ENCODE measurements around the gene TFCP2L1. TPM values are rescaled to one million over a fixed set of nuclear protein-coding genes. Genes with fewer than 3 reads are reported as not detected.

Gene TFCP2L1
- total and polyA plus RNA-seq, 2 experiments from 2014 or later: 0.94 to 6.4 TPM

- Histone ChIP-seq H3K4me1 (ENCODE audit: insufficient read depth) (no peaks in the 10 kb centered on the region), H3K36me3 (ENCODE audit: insufficient read depth) (no peaks in the 10 kb centered on the region), H3K4me3 (no peak overlapping the region), H3K4me2 (no peak overlapping the region), H3K79me2 (replicated peaks; ENCODE audit: insufficient read depth) (no peaks in the 10 kb centered on the region), H3F3A (replicated peaks; ENCODE audit: low read depth) (no peaks in the 10 kb centered on the region), H4K20me1 (replicated peaks; ENCODE audit: insufficient read depth) (no peaks in the 10 kb centered on the region), H3K9me2 (ENCODE audit: insufficient read depth) (no peaks in the 10 kb centered on the region), H2AFZ (no peak overlapping the region), H3K27ac (ENCODE audit: low read depth) (no peak overlapping the region), H3K27me3 (ENCODE audit: insufficient read depth) (no peaks in the 10 kb centered on the region)
- Mint-ChIP-seq H3K27ac (no peak overlapping the region), H3K27me3 (ENCODE audit: insufficient read depth, low read depth, poor library complexity) (peaks cover 11% of the 10 kb centered on the region), H3K9me3 (no peaks in the 10 kb centered on the region), H3K36me3 (ENCODE audit: low read depth) (no peaks in the 10 kb centered on the region), H3K4me3 (no peak overlapping the region), H3K4me1 (no peaks in the 10 kb centered on the region; the same call in 2 of the 3 replicates)
- DNase-seq (ENCODE audit: low spot score) (no peak), ATAC-seq (no peak)
- TF ChIP-seq ZNF331 (CRISPR knock-in tag; IDR thresholded peaks at IDR 0.05; ENCODE audit: low read depth): no peak
- no peak for TF ChIP-seq CTCF (conservative IDR thresholded peaks at IDR 0.05; ENCODE audit: low read depth in 2 of 2)
- no peak for TF ChIP-seq ZNF114 (CRISPR knock-in tag; IDR thresholded peaks at IDR 0.05)
- TF ChIP-seq, protein P1, sequence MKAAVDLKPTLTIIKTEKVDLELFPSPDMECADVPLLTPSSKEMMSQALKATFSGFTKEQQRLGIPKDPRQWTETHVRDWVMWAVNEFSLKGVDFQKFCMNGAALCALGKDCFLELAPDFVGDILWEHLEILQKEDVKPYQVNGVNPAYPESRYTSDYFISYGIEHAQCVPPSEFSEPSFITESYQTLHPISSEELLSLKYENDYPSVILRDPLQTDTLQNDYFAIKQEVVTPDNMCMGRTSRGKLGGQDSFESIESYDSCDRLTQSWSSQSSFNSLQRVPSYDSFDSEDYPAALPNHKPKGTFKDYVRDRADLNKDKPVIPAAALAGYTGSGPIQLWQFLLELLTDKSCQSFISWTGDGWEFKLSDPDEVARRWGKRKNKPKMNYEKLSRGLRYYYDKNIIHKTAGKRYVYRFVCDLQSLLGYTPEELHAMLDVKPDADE (IDR thresholded peaks at IDR 0.05): no peak
- TF ChIP-seq NANOG (IDR thresholded peaks at IDR 0.05; ENCODE audit: borderline replicate concordance): no peak
- no peak for TF ChIP-seq EZH2phosphoT487 (IDR thresholded peaks at IDR 0.05; ENCODE audit: unreplicated experiment)
- TF ChIP-seq CREB1 (CRISPR knock-in tag; IDR thresholded peaks at IDR 0.05; ENCODE audit: low read depth): no peak
Measured at GRCh38 chr2:121242976-121243375, 42.0 kb downstream of the TFCP2L1 start.

DNA sequence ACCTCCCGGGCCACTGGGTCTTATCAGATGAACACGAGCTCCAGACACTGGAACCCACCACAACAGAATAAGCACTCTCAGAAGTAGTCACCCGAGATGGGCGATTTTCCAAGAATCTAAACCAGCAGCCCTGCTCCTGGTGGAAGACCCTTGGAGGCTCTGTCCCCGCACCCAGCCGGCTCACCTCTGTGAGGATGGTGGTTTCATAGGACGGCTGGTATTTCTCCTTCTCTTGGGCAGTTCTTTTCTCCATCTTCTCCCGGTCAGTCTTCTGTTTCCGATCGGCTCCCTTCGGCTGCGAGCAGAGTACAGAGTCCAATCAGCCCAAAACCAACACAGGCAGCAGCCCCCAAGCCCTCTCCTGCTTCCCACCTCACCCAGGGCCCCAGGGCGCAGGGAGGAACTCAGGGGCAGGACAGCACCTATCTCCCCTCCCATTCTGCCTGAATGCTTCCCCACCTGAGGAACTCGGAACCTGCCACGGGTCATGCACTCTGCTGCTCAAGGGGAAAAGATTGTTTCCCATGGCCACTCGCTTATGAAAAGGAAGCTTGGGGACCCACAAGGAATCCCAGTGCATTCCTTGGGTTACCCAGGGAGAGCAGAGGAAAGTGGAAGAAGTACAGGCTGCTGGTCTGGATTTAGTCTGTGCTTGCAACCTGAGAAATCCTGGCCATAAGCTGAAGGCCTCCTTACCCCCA lies 42.7 kb downstream of the TFCP2L1 start:
- Histone ChIP-seq H3K4me3 (no peak overlapping the region), H3K27ac (ENCODE audit: low read depth) (no peak overlapping the region), H3K9me2 (ENCODE audit: insufficient read depth) (no peaks in the 10 kb centered on the region), H3K4me1 (ENCODE audit: insufficient read depth) (no peaks in the 10 kb centered on the region), H2AFZ (no peak overlapping the region), H3K79me2 (replicated peaks; ENCODE audit: insufficient read depth) (no peaks in the 10 kb centered on the region), H3K36me3 (ENCODE audit: insufficient read depth) (no peaks in the 10 kb centered on the region), H3K27me3 (ENCODE audit: insufficient read depth) (no peaks in the 10 kb centered on the region), H3F3A (replicated peaks; ENCODE audit: low read depth) (no peaks in the 10 kb centered on the region), H4K20me1 (replicated peaks; ENCODE audit: insufficient read depth) (no peaks in the 10 kb centered on the region), H3K4me2 (no peak overlapping the region)
- no peak for ATAC-seq
- H3K27ac Mint-ChIP-seq: no peak overlapping the region
- TF ChIP-seq CREB1 (CRISPR knock-in tag; IDR thresholded peaks at IDR 0.05; ENCODE audit: low read depth) (no peak), JUNB (IDR thresholded peaks at IDR 0.05; ENCODE audit: unreplicated experiment) (no peak), STAT1 (IDR thresholded peaks at IDR 0.05; ENCODE audit: unreplicated experiment) (no peak), ZNF114 (CRISPR knock-in tag; IDR thresholded peaks at IDR 0.05) (no peak)
- TF ChIP-seq, protein P1 (IDR thresholded peaks at IDR 0.05): no peak
- H3K4me1 Mint-ChIP-seq: no peaks in the 10 kb centered on the region; the same call in 2 of the 3 replicates
- no peak overlapping the region for H3K4me3 Mint-ChIP-seq
- H3K36me3 Mint-ChIP-seq (ENCODE audit: low read depth): no peaks in the 10 kb centered on the region
- no peaks in the 10 kb centered on the region for H3K9me3 Mint-ChIP-seq
- peaks cover 11% of the 10 kb centered on the region for H3K27me3 Mint-ChIP-seq (ENCODE audit: insufficient read depth, low read depth, poor library complexity)
- no peak for DNase-seq (ENCODE audit: low spot score)

Data from GM23338 (cell line).